ENCODE data around the gene ERC1.

DNA sequence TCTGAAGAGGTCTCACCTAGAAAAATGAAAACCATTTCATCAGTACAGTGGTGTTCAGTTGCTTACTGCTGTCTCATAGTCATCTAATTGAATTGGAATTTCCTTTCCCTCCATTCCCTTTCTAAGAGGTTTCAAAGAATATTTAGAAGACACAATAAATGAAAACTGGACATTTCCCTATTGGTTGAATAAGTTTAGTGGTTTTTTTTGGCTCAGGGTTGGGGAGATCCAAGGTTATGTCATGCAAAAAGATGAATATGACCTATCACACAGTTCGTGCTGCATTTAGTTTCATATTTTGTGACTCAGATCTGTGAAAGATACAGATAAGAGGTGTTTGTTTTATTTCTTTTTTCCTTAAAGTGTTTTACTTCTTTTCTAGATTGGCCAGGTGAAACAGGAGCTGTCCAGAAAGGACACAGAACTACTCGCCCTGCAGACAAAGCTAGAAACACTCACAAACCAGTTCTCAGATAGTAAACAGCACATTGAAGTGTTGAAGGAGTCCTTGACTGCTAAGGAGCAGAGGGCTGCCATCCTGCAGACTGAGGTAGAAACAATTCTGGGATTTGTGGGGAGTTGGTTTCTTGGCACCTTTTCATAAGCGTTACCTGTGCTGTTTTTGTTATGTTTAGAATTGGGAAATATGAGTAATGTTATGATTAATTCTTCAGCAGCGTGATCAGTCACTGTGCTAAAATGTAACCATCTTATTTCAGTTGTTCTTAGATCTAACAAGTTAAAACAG lies 124.6 kb downstream of the ERC1 start:
- no peak for TF ChIP-seq POLR2A (IDR thresholded peaks at IDR 0.05; ENCODE audit: low read depth, low read length)
- TF ChIP-seq, protein P1, sequence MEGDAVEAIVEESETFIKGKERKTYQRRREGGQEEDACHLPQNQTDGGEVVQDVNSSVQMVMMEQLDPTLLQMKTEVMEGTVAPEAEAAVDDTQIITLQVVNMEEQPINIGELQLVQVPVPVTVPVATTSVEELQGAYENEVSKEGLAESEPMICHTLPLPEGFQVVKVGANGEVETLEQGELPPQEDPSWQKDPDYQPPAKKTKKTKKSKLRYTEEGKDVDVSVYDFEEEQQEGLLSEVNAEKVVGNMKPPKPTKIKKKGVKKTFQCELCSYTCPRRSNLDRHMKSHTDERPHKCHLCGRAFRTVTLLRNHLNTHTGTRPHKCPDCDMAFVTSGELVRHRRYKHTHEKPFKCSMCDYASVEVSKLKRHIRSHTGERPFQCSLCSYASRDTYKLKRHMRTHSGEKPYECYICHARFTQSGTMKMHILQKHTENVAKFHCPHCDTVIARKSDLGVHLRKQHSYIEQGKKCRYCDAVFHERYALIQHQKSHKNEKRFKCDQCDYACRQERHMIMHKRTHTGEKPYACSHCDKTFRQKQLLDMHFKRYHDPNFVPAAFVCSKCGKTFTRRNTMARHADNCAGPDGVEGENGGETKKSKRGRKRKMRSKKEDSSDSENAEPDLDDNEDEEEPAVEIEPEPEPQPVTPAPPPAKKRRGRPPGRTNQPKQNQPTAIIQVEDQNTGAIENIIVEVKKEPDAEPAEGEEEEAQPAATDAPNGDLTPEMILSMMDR (IDR thresholded peaks at IDR 0.05; ENCODE audit: extremely low read depth in 1 of 2, insufficient read depth in 1 of 2, low read depth in 1 of 2, low read length in 2 of 2), result no peak
- TF ChIP-seq POLR2AphosphoS5 (IDR thresholded peaks at IDR 0.05; ENCODE audit: insufficient read depth, low read depth, low read length), result no peak
